ENCODE measurements around the gene SLC25A30.
A peak's percentile ranks its signal among the peaks of the same experiment; 100 is the strongest.
"Not testable (repeated sequence)": the region's sequence is repeated elsewhere in the genome, so short reads cannot be mapped to it uniquely, and the experiment has no call there.

Gene SLC25A30

DNA sequence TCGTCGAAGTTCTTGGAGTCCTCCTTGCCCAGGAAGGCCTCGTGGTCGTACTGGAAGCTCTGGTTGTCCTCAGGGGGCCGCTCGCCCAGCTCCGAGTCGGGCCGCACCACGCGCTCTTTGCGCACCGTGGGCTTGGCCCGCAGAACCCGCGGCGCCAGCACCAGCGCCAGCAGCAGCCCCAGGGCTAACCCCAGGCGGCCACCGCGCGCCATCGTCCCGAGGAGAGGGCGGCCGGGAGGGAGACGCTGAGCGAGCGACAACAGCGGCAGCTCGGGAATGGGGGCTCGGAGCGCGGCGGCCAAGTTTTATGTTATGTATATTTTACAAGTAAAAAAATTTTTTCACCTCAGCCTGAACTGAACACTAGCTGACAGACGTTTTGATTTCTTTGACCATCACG, 27.0 kb downstream of the SLC25A30 start:
- DNase-seq = not testable (repeated sequence)

DNA sequence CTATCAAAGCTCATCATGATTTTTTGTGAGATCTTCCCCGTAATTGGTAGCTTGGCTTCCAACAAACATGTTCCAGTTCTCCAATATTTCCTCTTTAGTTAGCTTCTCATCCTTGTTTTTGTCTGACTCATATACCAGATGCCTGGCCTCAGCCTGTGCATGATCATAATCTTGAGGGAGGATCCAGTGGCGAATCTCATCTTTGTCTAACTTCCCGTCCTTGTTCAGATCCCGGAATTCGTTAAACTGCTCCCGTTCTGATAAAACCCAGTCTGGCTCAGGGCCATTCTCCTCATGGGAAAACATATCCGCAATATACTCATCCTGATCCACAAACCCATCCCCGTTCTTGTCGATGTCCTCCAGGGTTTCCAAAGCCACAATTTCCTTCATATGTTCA, 27.8 kb downstream of the SLC25A30 start:
- not testable (repeated sequence) for DNase-seq

DNA sequence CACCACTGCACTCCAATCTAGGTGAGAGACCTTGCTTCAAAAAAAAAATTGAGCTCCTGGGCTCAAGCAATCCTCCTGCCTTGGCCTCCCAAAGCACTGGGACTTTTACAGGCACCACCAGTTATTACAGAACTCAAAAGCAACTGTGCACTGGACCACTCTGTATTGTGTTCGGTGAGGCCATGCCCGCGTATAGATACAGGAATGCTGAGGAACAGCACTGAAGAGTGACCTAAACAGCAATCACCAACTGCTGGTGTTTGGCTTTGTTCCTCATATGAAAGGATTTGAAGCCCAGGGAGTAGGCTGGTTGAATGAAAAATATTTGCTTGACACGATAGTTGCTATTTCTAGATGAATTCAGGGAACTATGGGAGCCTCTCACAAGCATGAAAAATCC, 29.5 kb downstream of the SLC25A30 start:
- no peak for DNase-seq

GRCh38 chr13:45386892-45387575, 31.1 kb downstream of the SLC25A30 start:
- not testable (repeated sequence) for DNase-seq

GRCh38 chr13:45385907-45386553, 32.1 kb downstream of the SLC25A30 start:
- no peak for DNase-seq

DNA sequence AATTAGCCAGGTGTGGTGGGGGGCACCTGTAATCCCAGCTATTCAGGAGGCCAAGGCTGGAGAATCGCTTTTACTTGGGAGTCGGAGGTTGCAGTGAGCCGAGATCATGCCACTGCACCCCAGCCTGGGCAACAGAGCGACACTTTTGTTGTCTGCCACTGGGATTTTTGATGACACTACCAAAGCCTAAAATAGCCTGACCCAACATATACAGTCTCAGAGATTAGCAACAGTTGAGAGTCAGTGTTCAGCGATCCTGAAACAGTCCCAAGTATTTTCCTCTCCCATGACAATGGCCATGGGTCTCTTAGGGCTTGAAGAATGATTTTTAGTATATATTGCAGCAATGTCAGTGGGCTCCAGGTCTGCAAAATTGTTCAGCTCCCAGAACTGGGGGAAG, 32.9 kb downstream of the SLC25A30 start:
- no peak for DNase-seq

DNA sequence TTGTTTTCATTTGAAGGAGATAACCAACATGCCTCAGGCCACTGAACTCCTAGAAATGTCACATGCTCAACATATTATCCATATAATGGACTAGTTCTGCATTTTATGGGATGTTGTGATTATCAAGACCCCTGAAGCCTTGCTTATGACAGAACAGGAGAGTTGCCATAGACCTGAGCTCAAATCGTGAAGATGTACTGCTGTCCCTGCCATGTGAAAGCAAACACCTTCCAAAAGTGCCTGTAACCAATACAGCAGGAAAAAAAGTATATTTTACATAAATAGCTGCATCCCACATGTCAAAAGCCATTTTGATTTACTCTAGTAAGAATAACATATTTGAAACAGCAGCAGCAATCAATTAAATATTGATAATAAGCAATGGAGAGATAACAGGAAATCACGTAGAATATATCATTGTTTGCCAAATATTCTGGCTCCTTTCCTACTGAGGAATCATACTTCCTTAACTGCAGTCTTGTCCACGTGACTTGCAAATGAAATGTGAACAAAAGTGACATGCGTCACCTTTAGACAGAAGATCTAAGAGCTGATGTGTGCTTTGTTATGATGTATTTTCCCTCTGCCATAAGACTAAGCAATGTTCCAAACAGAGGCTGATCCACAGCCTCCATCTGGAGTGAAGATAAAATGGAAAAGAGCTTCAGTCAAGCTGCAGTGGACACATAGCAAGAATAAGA, 33.5 kb downstream of the SLC25A30 start:
- no peak for DNase-seq

DNA sequence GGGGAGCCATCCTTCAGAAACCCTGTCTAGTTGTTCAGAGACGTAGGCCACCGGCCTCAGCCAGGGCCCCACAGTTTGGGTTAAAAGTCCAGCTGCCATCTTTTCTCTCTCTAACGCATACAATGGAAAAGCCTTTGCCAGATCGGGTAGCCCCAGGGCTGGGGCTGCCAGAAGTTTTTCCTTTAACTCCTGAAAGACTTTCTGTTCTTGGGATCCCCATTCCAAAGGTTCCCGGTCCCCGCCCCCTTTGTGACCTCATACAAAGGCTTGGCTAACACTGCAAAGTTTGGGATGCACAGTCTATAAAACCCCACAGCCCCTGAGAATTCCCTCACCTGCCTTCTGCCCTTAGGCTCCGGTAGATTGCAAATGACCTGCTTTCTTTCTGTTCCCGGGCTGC, 35.4 kb downstream of the SLC25A30 start:
- DNase-seq = not testable (repeated sequence)

DNA sequence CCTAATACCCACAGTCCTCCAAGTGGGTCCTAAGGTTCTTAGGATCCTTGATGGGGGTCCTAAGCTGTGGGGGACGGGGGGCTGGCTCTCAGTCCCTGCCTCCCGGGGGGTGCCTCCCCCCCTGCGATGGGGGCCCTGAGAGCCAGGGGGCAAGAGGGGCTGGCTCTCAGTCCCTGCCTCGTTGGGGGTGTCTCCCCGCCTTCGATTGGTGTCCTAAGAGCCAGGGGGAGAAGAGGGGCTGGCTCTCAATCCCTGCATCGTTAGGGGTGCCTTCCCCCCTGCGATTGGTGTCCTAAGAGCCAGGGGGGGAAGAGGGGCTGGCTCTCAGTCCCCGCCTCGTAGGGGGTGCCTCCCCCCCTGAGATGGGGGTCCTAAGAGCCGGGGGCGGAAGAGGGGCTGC, 37.0 kb downstream of the SLC25A30 start:
- no peak for DNase-seq

DNA sequence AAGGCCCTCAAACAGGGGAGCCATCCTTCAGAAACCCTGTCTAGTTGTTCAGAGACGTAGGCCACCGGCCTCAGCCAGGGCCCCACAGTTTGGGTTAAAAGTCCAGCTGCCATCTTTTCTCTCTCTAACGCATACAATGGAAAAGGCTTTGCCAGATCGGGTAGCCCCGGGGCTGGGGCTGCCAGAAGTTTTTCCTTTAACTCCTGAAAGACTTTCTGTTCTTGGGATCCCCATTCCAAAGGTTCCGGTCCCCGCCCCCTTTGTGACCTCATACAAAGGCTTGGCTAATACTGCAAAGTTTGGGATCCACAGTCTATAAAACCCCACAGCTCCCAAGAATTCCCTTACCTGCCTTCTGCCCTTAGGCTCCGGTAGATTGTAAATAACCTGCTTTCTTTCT, 37.5 kb downstream of the SLC25A30 start:
- not testable (repeated sequence) for DNase-seq

DNA sequence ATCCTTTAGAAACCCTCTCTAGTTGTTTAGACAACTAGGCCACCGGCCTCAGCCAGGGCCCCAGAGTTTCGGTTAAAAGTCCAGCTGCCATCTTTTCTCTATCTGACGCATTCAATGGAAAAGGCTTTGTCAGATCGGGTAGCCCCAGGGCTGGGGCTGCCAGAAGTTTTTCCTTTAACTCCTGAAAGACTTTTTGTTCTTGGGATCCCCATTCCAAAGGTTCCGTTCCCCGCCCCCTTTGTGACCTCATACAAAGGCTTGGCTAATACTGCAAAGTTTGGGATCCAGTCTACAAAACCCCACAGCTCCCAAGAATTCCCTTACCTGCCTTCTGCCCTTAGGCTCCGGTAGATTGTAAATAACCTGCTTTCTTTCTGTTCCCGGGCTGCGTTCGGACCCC, 38.7 kb downstream of the SLC25A30 start:
- not testable (repeated sequence) for DNase-seq

DNA sequence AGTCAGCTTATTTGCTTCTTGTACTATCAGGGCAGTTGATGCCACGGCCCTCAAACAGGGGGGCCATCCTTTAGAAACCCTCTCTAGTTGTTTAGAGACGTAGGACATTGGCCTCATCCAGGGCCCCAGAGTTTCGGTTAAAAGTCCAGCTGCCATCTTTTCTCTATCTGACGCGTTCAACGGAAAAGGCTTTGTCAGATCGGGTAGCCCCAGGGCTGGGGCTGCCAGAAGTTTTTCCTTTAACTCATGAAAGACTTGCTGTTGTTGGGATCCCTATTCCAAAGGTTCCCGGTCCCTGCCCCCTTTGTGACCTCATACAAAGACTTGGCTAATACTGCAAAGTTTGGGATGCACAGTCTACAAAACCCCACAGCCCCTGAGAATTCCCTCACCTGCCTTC, 39.4 kb downstream of the SLC25A30 start:
- DNase-seq = not testable (repeated sequence)

DNA sequence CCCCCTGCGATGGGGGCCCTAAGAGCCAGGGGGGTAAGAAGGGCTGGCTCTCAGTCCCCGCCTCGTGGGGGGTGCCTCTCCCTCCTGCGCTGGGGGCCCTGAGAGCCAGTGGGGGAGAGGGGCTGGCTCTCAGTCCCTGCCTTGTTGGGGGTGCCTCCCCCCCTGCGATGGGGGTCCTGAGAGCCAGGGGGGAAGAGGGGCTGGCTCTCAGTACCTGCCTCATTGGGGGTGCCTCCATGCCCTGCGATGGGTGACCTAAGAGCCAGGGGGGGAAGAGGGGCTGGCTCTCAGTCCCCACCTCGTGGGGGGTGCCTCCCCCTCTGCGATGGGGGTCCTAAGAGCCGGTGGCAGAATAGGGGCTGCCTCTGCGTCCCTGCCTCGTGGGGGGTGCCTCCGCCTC, 40.9 kb downstream of the SLC25A30 start:
- not testable (repeated sequence) for DNase-seq

- not testable (repeated sequence) for DNase-seq
Measured at GRCh38 chr13:45376651-45377050, 41.5 kb downstream of the SLC25A30 start.

DNA sequence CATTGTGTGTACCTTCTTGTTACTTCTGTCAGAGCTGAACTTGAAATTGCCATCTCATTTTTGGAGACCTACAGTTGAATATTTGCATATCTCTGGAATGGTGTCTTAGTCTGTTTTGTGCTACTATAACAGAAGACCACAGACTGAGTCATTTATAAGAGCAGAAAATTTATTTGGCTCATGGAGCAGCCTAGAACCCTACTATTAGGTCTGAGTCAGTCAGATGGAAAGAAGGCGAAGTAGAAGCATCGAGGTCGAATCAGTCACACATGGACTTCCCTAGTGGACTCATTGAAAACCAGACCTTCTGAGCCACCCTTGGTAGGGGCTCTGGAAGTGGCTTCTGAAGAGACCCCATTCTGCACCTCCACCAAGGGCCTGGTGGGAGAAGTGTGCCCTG, 43.3 kb downstream of the SLC25A30 start:
- no peak for DNase-seq

DNA sequence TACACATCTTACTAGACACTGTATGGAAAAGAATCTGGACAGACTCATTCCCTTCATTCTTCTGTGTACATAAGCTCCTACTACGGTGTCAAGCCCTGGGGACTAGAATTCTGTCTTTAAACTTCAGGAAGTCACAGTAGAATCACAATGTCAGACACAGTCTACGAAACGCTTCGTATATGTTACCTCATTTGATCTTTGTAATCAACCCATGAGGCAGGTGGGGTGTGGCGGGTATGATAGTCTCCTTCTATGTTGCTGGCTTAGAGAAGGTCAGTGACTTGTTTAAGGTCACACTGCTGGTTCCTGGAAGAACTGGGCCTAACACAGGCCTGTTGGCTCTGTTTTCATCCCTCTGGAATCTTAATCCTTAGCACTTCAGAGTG, 45.0 kb downstream of the SLC25A30 start:
- no peak for DNase-seq

DNA sequence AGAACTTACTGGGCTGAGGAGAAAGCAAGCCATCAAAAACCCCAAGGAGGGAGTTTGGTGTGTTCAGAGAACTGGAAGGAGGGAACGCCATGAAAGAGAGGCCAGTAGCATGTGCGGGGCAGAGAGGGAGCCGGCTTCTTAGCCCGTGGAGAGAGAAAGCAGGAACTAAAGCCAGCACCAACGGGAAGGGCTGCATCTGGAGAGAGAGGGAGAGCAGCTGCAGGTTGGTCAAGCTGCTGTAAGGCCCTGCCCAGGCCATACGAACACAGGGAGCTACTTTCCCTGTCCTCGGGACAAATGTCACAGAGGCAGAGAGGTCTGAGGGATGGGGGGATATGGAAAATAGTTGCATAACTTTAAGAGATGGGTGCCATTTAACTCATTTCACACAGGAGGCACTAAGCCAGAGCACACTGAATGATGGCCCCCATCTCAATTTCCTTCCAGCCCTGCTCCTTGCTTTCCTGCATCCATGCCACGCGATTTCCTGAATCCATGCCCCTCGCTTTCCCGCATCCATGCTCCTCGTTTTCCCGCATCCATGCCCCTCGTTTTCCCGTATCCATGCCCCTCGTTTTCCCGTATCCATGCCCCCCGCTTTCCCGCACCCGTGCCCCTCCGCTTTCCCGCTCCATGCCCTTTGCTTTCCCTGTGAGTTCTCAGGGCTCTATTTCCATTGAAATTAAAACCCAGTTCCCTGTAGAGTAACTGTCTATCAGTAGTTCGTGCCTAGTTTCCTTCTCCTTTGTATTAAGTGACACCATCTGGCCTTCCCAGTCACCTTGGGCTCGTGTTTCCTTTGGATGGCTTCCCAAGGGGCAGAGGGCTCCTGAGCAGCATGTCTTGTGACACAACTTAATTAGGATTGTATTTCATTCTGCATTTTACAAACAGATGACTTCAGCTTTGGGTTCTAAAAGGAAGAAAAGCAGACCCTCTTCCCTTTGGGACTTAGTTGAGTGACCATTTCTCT, 45.7 kb downstream of the SLC25A30 start:
- no peak for DNase-seq

DNA sequence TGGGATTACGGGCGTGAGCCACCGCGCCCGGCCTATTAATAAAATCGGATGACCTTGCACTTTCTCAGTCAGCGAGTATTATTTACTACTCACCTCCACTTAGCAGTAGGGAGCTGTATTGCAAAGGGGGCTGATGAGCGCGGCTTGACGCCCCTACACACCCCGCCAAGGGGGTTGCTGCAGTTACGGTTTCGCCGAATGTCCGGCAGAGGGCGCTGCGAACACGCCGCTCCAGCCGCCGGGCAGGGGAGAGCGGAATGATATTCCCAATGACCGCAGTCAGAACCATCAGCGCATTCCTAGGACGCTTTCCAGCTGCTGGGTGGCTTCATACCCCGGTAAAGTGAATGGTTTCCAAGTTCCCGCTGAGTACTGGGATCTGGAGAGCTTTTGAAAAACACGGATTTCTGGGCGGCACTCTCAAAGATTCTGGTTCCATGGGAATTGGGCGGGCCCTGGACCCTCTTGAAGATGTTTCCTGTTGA, 47.2 kb downstream of the SLC25A30 start:
- DNase-seq = peak; percentile 33 to 57

DNA sequence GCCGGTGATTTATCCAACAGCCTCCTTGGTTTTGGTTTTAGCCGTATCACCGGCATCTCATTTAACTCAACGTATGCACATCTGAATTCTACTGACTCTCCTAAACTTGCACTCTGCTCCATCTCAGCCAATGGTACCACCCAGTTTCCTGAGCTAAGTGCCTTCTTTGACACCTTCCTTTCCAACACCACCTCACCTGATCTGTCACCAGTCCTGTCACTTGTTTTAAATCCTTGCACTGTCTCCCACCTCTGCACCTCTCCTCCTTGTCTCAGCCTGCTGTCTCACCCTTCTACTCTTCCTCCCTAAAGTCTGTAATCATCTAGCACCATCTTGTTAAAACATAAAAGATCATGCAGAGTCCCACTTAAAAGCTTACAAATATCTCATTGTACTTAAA, 49.1 kb downstream of the SLC25A30 start:
- no peak for DNase-seq

GRCh38 chr13:45368571-45368970, 49.6 kb downstream of the SLC25A30 start:
- no peak for DNase-seq

DNA sequence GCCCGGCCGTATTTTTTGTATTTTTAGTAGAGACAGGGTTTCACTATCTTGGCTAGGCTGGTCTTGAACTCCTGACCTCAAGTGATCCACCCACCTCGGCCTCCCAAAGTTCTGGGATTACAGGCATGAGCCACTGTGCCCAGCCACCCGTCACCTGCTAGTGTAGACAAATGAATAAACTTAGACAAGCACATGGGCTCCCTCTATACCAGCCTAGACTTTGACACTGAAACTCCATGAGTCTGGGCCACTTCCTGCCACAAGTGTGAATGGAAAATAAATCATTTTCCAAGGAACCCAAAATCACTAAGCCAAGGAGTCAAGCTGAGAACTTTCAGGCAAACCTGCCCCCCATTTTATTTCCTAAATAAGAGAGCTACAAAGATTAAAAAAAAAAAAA, 50.2 kb downstream of the SLC25A30 start:
- DNase-seq = peak in 1 of 2 experiments; percentile 15

DNA sequence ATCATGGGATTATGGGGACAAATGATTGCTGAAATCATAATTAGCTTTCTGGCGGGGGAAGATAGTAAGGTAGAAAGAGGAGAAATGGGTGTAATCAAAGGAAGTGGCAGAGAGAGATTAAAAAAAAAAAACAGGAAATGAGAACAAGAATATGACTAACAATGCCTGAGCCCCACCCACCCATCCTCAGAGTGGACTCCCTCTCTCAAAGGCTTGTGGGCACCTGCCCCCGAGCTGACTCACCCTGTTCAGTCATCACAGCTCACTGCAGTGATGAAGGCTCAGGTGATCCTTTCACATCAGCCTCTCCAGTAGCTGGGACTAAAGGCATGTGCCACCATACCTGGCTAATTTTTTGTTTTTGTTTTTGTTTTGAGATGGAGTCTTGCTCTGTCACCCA, 50.8 kb downstream of the SLC25A30 start:
- peak; percentile 77 to 97 for DNase-seq

DNA sequence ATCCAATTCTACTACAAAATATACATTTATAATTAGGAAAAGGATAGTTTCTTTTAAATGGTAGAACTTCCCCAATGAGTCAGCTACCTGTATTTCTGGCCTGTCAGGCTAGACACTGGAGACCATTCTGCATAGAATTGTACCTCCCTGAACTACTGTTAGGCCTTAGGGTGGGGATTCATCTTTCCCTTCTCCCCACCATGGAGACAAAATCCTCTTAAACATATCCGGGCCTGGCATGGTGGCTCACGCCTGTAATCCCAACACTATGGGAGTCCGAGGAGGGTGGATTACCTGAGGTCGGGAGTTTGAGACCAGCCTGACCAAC, 52.7 kb downstream of the SLC25A30 start:
- DNase-seq = no peak
